ENCODE data around the gene MYO7A.

MYO7A gene

GRCh38 chr11:77202941-77203900 lies 75.2 kb downstream of the MYO7A start:
- no peak for DNase-seq

- DNase-seq, result no peak
Observed at GRCh38 chr11:77203901-77204753, 76.1 kb downstream of the MYO7A start.

GRCh38 chr11:77204754-77205466 lies 76.9 kb downstream of the MYO7A start:
- DNase-seq, result no peak

GRCh38 chr11:77205467-77206263 lies 77.6 kb downstream of the MYO7A start:
- no peak for DNase-seq

- DNase-seq, result no peak
Observed at GRCh38 chr11:77206264-77207018, 78.4 kb downstream of the MYO7A start.

GRCh38 chr11:77207019-77207485 lies 79.0 kb downstream of the MYO7A start:
- DNase-seq, result no peak

GRCh38 chr11:77207618-77208313 lies 79.7 kb downstream of the MYO7A start:
- DNase-seq, result no peak

GRCh38 chr11:77208535-77208934 lies 80.5 kb downstream of the MYO7A start:
- DNase-seq, result no peak

DNA sequence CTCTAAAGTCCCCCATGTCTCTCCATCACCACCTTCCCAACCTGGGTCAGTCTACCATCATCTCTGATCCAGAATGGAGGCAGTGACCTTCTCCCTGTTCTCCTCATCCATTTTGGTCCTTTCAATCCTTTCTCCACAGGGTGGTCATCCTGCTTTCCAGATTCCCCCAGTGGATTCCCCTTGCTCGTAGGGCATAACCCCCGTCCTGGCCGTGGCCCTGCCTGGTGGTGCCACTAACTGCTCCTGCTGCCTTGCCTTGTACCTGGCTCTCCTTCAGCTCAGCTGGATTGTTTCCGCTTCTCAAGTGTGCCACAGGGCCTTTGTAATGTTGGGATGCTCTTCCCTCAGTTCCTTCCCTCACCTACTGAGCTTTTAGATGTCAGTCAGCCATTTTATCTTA lies 81.6 kb downstream of the MYO7A start:
- DNase-seq, result no peak

DNA sequence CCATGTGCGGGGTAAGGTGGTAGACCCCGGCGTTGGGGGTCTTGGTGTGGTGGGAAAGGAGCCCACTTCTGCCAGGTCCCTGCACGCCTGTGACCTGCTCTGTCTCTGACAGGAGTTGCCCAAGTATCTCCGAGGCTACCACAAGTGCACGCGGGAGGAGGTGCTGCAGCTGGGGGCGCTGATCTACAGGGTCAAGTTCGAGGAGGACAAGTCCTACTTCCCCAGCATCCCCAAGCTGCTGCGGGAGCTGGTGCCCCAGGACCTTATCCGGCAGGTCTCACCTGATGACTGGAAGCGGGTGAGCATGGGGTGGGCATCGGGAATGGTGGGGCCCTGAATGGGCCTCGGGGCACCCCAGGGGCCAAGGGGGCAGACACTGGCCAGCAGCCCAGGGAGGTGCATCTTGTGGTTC lies 83.0 kb downstream of the MYO7A start:
- no peak for DNase-seq

DNA sequence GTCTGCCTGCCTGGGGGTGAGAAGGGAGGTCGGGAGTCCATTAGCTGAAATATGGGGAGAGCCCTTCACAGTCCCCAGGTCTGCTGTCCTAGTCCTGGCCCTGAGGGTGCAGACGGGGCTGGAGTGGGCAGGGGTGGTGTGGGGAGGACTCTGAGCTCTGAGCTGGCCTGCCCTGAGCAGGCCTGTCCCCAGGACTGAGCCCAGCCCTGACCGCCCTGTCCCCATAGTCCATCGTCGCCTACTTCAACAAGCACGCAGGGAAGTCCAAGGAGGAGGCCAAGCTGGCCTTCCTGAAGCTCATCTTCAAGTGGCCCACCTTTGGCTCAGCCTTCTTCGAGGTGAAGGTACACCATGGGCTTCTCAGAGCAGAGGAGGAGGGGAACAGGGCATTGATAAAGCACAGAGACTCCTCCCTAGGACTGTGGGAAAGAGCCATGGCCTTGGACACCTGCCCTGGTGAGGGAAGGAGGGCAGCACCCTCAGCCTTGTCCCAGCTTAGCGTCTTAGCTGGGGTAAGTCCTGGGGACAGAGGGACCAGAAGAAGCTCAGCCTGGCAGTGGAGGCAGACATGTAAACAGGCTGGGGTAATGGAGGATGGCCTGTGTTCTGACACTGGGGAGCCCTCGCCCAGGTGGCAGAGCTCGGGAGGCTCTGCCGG lies 83.7 kb downstream of the MYO7A start:
- no peak for DNase-seq

DNA sequence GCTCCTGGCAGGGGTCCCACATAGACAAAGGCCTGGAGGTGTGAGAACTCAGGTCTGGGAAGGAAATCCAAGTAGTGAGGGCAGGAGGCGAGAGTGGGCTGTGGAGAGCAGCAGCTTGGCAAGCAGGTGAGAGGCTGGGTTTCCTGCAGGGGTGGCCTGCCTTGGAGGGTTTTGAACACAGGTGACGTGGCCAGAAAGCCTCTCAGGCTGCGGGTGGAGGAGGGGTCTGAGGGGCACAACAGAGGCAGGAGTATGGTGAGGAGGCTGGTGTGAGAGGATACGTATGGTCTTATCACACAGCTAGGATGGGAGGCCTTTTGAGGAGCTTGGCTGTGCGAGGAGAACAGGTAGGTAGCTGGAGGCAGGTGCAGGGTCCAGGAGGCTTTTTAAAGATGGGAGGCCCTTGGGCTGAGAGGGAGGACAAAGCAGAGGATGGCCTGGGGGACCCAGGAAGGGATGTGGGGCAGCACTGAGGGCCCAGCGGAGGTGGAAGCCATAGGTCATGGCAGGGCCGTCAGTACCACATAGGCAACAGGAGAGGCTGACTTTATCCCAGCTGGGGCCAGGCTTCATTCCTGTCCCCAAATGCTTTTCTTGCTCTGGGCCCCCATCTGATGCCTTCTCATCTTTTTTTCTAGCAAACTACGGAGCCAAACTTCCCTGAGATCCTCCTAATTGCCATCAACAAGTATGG lies 84.4 kb downstream of the MYO7A start:
- DNase-seq, result no peak

DNA sequence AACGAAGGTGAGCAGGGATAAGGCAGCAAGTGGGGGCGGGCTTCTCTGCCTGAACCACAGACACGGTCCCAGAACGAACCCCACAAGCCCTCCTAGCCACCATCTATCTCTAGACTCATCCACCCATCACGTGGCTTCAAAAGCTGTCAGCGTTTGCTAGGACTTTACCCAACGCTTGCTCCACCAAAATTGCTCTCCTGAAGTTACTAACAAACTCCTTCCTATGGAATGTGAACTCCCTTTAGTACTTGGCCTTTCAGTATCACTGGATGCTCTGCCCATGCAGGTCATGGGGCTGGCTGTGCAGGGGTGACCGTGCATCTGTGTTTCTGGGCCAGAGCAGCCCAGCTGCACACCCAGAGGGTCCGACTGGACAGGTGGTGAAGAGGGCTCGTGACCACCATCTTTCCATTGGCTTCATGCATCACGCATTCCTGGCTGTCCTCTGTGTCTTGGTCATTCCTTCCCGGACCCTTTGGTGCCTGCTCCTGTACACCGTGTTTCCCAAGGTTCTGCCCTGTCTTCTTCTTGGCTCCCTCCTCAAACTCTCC lies 85.1 kb downstream of the MYO7A start:
- DNase-seq, result no peak

GRCh38 chr11:77213589-77214428 lies 85.8 kb downstream of the MYO7A start:
- DNase-seq, result no peak

DNA sequence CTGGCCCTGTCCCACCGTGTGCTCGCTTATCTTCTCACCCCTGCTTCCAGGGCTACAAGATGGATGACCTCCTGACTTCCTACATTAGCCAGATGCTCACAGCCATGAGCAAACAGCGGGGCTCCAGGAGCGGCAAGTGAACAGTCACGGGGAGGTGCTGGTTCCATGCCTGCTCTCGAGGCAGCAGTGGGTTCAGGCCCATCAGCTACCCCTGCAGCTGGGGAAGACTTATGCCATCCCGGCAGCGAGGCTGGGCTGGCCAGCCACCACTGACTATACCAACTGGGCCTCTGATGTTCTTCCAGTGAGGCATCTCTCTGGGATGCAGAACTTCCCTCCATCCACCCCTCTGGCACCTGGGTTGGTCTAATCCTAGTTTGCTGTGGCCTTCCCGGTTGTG lies 86.5 kb downstream of the MYO7A start:
- DNase-seq, result no peak

DNA sequence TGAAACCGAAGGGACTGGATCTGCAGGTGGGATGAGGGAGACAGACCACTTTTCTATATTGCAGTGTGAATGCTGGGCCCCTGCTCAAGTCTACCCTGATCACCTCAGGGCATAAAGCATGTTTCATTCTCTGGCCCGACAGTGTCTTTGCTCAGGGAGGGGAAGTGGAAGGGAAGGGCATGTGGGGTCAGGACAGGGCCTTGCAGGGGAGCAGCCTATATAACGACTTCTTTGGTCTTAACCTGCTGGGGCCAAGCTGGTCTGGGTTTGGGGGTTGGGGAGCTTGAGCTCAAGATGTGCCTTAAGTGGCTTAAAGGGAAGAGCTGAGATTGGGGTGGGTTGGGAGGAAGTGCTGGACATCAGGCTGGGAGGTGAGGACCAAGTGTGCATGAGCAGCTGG lies 87.1 kb downstream of the MYO7A start:
- DNase-seq, result no peak

DNA sequence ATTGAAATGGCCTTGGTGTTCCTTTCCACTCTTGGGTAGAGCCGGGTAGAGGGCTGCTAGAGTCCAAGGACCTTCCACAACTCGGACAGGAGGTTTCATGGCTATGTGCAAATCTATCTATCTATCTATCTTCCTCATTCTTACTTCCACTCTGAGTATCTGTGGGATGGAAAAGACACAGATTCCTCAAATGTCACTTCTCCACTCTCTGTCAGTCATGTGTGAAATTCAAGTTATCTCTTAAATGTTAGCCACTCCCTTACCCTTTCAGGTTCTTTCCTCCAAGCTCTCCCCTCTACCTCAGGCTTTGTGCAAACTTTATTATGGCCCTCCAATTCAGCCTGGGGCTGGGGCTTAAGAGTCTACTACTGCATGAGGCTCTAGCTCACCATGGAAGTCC lies 89.1 kb downstream of the MYO7A start:
- no peak for DNase-seq

- no peak for DNase-seq
Observed at GRCh38 chr11:77223797-77224196, 95.8 kb downstream of the MYO7A start.
